IPS-NIHi11 (cell line): ENCODE data around the gene PIERCE2.
"Not testable (repeated sequence)": the region's sequence is repeated elsewhere in the genome, so short reads cannot be mapped to it uniquely, and the experiment has no call there.

ENCODE experiments used
- DNase-seq: peaks from one replicate; pipeline ENCODE4 v3.0.0; 2012; ENCODE audit warnings: mixed read lengths, low spot score

PIERCE2 gene

DNA sequence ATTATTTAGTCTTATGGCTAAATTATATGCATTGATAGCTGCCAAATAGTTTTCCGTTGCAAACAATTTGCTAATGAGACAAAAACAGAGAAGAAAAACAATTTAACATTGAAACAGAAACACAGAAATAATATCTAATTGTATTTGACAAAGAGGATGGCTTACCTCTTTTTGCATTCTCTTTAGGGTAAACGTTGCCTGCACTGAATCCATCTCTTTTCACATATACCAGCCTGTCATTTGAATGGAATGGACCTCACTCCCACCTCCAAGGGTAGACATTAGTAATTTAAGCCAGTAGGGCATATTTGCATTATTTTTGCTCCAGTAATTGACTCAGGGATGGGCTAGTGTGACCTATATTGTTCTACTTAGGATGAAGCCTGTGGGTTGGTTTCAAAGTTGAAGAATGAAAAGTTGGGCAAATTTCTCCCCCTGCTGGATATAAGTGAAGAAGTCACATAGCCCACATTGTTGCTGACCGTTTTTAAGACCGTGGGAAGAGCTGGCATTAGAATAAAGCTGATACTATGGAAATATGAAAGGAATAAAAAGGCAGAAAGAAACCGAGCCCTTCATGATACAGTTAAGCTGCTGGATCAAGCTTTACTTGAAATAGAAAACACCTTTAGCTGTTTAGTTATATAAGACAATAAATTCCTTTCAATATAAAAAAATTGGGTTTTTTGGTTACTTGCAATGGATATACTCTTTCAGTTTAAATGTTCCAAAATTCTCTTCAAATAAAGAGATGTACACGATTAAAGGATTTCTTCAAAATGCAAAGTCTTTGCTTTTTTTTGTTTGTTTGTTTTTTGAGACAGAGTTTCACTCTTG, 26.9 kb downstream of the PIERCE2 start:
- DNase-seq = peak; percentile 45

DNA sequence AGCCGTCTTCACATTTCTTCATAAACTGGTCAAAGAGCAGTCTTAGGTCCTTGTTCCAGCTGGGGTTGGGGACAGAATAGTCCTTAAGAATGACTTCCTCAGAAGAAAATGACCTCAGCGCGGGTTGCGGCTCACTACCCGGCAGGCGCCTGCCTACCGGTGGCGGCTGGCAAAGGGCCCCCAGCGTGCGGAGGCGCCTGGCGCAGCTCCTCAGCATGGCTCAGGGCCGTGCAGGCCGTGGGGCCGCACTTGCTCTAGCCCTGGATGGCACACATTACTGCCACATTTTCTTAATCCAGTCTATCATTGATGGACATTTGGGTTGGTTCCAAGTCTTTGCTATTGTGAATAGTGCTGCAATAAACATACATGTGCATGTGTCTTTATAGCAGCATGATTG, 34.8 kb downstream of the PIERCE2 start:
- DNase-seq = not testable (repeated sequence)

DNA sequence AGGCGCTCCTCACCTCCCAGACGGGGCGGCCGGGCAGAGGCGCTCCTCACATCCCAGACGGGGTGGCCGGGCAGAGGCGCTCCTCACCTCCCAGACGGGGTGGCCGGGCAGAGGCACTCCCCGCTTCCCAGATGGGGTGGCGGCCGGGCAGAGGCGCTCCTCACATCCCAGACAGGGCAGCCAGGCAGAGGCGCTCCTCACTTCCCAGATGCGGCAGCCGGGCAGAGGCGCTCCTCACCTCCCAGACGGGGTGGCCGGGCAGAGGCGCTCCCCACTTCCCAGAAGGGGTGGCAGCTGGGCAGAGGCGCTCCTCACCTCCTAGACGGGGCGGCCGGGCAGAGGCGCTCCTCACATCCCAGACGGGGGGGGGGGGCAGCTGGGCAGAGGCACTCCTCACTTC, 37.6 kb downstream of the PIERCE2 start:
- not testable (repeated sequence) for DNase-seq

DNA sequence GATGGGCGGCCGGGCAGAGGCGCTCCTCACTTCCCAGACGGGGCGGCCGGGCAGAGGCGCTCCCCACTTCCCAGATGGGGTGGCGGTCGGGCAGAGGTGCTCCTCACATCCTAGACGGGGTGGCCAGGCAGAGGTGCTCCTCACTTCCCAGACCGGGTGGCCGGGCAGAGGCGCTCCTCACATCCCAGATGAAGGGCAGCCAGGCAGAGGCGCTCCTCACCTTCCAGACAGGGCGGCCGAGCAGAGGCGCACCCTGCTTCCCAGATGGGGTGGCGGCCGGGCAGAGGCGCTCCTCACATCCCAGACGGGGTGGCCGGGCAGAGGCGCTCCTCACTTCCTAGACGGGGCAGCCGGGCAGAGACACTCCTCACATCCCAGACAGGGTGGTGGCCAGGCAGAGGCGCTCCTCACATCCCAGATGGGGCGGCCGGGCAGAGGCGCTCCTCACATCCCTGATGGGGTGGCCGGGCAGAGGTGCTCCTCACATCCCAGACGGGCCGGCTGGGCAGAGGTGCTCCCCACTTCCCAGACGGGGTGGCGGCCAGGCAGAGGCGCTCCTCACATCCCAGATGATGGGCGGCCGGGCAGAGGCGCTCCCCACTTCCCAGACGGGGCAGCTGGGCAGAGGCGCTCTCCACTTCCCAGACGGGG, 38.2 kb downstream of the PIERCE2 start:
- DNase-seq = not testable (repeated sequence)

DNA sequence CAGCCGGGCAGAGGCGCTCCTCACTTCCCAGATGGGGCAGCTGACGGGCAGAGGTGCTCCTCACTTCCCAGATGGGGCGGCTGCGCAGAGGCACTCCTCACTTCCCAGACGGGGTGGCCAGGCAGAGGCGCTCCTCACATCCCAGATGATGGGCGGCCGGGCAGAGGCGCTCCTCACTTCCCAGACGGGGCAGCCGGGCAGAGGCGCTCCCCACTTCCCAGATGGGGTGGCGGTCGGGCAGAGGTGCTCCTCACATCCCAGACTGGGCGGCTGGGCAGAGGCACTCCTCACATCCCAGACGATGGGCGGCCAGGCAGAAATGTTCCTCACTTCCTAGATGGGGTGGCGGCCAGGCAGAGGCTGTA, 38.7 kb downstream of the PIERCE2 start:
- DNase-seq = not testable (repeated sequence)

DNA sequence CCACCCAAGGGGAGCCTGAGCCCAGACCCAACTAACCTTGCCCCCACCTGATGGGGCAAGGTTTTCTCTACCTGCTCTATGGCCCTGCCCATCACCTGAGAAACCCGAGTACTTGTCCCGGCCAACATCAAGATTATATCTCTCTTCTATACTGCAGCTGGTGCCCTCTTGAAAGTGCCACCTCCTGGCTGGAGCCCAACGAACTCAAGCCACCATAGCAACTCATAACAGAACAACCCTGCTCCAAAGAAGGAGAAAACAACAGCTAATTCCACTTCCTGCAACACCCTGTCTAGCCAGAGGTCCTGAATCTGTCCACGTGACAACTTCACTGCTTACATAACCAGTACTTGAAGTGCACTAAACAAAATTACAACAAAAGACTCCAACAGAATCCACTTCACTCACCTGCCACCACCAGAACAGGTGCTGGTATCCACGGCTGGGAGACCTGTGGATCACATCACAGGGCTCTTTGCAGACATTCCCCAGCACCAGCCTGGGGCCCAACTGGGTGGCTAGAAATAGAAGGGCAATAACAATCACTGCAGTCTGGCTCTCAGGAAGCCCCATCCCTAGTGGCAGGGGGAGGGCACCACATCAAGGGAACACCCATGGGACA, 49.2 kb downstream of the PIERCE2 start:
- DNase-seq = no peak

DNA sequence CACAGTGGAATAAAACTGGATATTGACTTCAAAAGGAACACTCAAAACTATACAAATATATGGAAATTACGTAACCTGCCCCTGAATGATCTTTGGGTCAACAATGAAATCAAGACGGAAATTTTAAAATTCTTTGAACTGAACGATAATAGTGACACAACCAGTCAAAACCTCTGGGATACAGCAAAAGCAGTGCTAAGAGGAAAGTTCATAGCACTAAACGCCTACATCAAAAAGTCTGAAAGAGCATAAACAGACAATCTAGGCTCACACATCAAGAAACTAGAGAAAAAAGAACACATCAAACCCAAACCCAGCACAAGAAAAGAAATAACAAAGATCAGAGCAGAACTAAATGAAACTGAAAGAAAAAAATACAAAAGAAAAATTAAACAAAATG, 53.2 kb downstream of the PIERCE2 start:
- DNase-seq = no peak

DNA sequence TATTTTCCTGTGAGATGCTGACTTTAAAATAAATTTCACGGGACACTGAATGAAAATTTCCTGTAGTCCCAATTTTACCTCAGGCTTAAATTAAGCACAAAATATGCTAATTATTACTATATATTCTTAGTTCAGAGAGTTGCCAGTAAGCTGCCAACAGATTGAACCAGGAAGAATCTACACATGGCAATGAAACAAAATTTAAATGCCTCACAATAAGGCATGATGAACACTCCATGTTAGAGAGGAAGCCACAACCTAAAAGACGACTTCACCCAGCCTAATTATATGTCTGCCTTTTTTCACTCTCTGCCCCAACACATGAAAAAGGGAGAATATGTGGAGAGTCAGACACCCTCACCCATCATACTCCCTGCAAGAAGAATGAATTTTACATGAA, 60.0 kb downstream of the PIERCE2 start:
- DNase-seq = no peak
